SU-DHL-6 (cell line): Measurements from ENCODE around the gene ITGB7.

Source experiments
- CTCF ChIP-seq: fragments of 200-600 bp; sonication (generic); IDR thresholded peaks from one replicate; pipeline ENCODE4 v1.5.1; 2017; ENCODE audit warnings: antibody characterized with exemption, mild to moderate bottlenecking, low read length, moderate library complexity; ENCODE audit not compliant: insufficient read depth, poor library complexity, severe bottlenecking
- EZH2phosphoT487 ChIP-seq: fragments of 200-600 bp; sonication (generic), shearing (Covaris generic); conservative IDR thresholded peaks from 2 replicates; pipeline ENCODE4 v1.6.1; 2018; ENCODE audit warnings: mild to moderate bottlenecking, antibody characterized with exemption, low read length, moderate library complexity, mixed read lengths

GRCh38 chr12:53201177-53201541 lies 5.9 kb downstream of the ITGB7 start:
- TF ChIP-seq CTCF (no peak), EZH2phosphoT487 (no peak)
